Type B pancreatic cell (in vitro differentiated cells): Measurements from ENCODE around the gene APBA3. TPM values are rescaled to one million over a fixed set of nuclear protein-coding genes. Genes with fewer than 3 reads are reported as not detected.

Source experiments
- DNase-seq: peaks from one replicate; pipeline ENCODE4 v3.0.0; 2021; ENCODE audit warnings: mixed read lengths; ENCODE audit not compliant: unreplicated experiment; ENCODE audit errors: extremely low spot score
- H3K27ac Mint-ChIP-seq: 2 replicates; pipeline ENCODE4 v1.8.0; 2021; ENCODE audit warnings: mild to moderate bottlenecking, mixed read lengths
- H3K27me3 Mint-ChIP-seq: 2 replicates; pipeline ENCODE4 v1.8.0; 2021; ENCODE audit warnings: mixed read lengths
- H3K36me3 Mint-ChIP-seq: 2 replicates; pipeline ENCODE4 v1.8.0; 2021; ENCODE audit warnings: mixed read lengths
- H3K4me1 Mint-ChIP-seq: one replicate; pipeline ENCODE4 v1.8.0; 2021; ENCODE audit warnings: mixed read lengths; ENCODE audit not compliant: unreplicated experiment
- H3K4me3 Mint-ChIP-seq: 2 replicates; pipeline ENCODE4 v1.8.0; 2021; ENCODE audit warnings: mild to moderate bottlenecking, mixed read lengths
- H3K9me3 Mint-ChIP-seq: 2 replicates; pipeline ENCODE4 v1.8.0; 2021; ENCODE audit warnings: mixed read lengths
- total RNA-seq: library from RNA; stranded (reverse); gene quantifications from 2 replicates; pipeline ENCODE4 v1.2.1, GENCODE V29; 2021; ENCODE audit warnings: low replicate concordance
- TF ChIP-seq, protein P1 (sequence below): fragments of 200-600 bp; sonication (generic); conservative IDR thresholded peaks from 2 replicates; pipeline ENCODE4 v1.5.0; 2021; ENCODE audit warnings: antibody characterized with exemption, mild to moderate bottlenecking

APBA3 gene
- total RNA-seq, 1 donor from 2014 or later = 28.5 TPM

GRCh38 chr19:3771906-3772455 lies 10.5 kb upstream of the APBA3 start, which contains the start of gene RAX2:
Gene RAX2 (minus strand): TSS chr19:3772228. CDS start chr19:3771742, 486 bp downstream.
- peaks cover 3% of the 10 kb centered on the region for H3K27me3 Mint-ChIP-seq
- no peaks in the 10 kb centered on the region for H3K9me3 Mint-ChIP-seq
- no peak within 1 kb of the TSS for H3K4me3 Mint-ChIP-seq
- no peak for DNase-seq
- no peaks in the 10 kb centered on the region for H3K4me1 Mint-ChIP-seq
- H3K27ac Mint-ChIP-seq = peak within 1 kb of the TSS; percentile 47
- H3K36me3 Mint-ChIP-seq = no peaks in the 10 kb centered on the region
- TF ChIP-seq, protein P1, sequence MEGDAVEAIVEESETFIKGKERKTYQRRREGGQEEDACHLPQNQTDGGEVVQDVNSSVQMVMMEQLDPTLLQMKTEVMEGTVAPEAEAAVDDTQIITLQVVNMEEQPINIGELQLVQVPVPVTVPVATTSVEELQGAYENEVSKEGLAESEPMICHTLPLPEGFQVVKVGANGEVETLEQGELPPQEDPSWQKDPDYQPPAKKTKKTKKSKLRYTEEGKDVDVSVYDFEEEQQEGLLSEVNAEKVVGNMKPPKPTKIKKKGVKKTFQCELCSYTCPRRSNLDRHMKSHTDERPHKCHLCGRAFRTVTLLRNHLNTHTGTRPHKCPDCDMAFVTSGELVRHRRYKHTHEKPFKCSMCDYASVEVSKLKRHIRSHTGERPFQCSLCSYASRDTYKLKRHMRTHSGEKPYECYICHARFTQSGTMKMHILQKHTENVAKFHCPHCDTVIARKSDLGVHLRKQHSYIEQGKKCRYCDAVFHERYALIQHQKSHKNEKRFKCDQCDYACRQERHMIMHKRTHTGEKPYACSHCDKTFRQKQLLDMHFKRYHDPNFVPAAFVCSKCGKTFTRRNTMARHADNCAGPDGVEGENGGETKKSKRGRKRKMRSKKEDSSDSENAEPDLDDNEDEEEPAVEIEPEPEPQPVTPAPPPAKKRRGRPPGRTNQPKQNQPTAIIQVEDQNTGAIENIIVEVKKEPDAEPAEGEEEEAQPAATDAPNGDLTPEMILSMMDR = no peak

- peak overlapping the region; percentile 47 for H3K27ac Mint-ChIP-seq
- H3K4me3 Mint-ChIP-seq = no peak overlapping the region
- H3K4me1 Mint-ChIP-seq = no peaks in the 10 kb centered on the region
- no peaks in the 10 kb centered on the region for H3K36me3 Mint-ChIP-seq
- peaks cover 3% of the 10 kb centered on the region for H3K27me3 Mint-ChIP-seq
- TF ChIP-seq, protein P1 = no peak
- no peaks in the 10 kb centered on the region for H3K9me3 Mint-ChIP-seq
- DNase-seq = no peak
Observed at GRCh38 chr19:3771000-3771905, 9.8 kb upstream of the APBA3 start.

GRCh38 chr19:3770136-3770999 lies 8.9 kb upstream of the APBA3 start:
- Mint-ChIP-seq H3K4me3 (no peak overlapping the region), H3K27me3 (peaks cover 3% of the 10 kb centered on the region), H3K36me3 (no peaks in the 10 kb centered on the region), H3K27ac (no peak overlapping the region), H3K4me1 (no peaks in the 10 kb centered on the region), H3K9me3 (no peaks in the 10 kb centered on the region)
- DNase-seq = no peak
- TF ChIP-seq, protein P1 = no peak

DNA sequence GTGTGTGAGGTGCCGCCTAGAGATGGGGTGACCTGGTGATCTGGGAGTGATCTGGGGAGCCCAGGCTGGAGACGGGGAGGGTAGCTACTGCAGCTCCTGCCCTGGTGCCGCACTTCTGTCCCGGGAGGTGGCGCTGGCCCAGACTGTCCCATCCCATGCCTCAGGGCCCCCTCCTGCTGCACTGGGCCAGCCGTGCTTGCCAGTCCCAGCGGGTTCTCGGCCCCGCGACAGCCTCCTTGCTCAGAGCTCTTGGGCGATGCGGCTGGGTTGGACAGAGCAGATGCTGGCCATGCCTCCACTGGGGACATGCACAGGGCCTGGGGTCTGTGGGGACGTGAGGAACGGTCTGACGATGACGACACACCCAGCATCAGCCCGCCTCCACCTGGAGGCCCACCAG lies 8.0 kb upstream of the APBA3 start:
- H3K36me3 Mint-ChIP-seq = no peaks in the 10 kb centered on the region
- H3K4me3 Mint-ChIP-seq = no peak overlapping the region
- H3K4me1 Mint-ChIP-seq = no peaks in the 10 kb centered on the region
- no peak for DNase-seq
- no peak overlapping the region for H3K27ac Mint-ChIP-seq
- H3K27me3 Mint-ChIP-seq = peaks cover 3% of the 10 kb centered on the region
- TF ChIP-seq, protein P1 = no peak
- no peaks in the 10 kb centered on the region for H3K9me3 Mint-ChIP-seq

DNA sequence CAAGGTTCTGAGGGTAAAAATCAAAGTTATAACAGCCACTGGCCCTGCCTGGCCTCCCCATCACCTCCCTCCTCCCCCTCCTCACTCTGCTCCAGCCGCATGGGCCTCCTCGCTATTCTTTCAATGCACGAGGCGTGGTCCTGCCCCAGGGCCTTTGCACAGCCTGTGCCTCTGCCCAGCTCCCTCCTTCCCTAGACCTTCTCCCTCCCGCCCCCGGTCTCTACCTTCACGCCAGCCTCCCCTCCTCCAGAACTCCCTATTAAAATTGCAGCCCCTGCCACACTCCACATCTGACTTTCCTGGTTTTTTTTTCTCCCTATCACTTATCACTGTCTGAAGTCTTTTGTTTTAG lies 7.2 kb upstream of the APBA3 start:
- peaks cover under 1% of the 10 kb centered on the region for H3K27me3 Mint-ChIP-seq
- TF ChIP-seq, protein P1 = no peak
- no peaks in the 10 kb centered on the region for H3K9me3 Mint-ChIP-seq
- DNase-seq = no peak
- no peak overlapping the region for H3K4me3 Mint-ChIP-seq
- no peak overlapping the region for H3K27ac Mint-ChIP-seq
- no peaks in the 10 kb centered on the region for H3K36me3 Mint-ChIP-seq
- no peaks in the 10 kb centered on the region for H3K4me1 Mint-ChIP-seq
